GM15510 (cell line): ENCODE results near the gene MT1E.

Experiments used
- POLR2A ChIP-seq: IDR thresholded peaks from 3 replicates; pipeline ENCODE4 v1.6.1; 2011; ENCODE audit warnings: borderline replicate concordance; ENCODE audit not compliant: insufficient read length; ENCODE audit errors: extremely low read depth

Gene MT1E

DNA sequence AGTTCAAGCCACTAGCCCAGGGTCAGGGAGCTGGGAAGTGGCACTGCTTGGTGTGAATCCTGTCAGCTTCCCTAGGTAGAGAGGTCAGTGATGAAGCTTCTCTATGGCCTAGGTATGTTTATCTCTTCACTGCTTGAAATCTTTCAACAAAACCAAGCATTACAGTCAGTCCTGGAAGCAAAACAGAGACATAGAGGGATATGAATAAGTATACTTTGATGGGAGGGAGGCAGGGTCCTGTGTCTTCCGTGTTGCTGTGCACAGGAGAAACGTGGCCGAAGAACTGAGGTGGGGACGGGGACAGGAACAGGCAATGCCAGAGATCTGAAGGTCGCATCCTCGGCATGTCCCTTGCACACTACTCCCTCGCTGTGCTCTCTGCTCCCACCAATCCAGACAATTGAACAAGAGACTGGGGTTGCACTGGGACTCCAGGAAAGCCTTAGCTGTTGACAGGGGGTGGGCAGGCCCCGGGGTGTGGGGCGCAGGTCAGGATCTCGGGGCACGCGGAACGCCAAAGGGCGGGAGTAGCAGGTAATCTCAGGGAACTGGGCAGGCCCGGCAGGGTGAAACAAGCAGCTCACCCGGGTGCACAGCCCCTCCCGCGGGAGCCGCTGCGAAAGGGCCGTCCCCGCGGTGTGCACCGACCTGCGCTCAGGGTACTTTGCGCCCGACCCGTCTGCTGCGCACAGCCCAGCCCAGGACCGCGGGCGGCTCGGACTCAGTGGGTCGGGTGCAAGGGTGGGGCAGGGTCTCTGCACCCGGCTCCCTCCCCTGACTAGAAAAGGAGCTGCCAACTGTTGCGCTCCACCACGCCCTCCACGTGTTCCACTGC lies 43.6 kb downstream of the MT1E start, which contains the start of gene MT1H:
Gene MT1H, plus strand, starts transcription at position 810 of the 835 bp plus-strand sequence. CDS start 71 bp downstream, outside the sequence.
- no peak for TF ChIP-seq POLR2A

DNA sequence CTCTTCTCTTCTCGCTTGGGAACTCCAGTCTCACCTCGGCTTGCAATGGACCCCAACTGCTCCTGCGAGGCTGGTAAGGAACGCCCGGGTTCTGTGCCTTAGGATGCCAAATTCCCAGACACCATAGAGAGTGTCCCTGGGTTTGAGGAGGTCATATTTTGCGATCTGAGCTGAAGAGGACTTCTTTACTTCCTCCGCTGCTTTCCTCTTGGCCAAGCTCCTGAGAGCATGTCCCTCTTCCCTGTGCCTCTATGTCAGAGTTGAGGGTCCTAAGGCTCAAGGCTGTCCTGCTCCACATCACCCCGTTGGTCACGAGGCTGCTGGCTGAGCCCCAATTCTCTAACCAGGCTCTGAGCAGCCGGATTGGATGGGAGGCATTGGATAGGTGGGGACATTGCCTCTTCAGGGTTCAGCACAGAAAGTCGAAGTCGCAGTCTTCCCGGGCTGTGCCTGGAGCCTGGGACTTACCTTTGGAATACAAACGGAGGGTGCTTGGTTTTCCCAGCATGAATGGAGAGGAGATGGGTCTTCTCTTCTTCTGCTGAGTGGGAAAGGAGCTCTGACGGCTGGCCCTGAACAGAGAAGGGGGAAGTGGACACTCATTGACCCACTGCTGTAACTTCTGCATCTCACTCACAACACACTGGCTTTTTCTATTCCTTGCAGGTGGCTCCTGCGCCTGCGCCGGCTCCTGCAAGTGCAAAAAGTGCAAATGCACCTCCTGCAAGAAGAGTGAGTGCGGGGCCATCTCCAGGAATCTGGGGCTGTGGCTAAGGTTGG lies 44.4 kb downstream of the MT1E start:
- TF ChIP-seq POLR2A: no peak

DNA sequence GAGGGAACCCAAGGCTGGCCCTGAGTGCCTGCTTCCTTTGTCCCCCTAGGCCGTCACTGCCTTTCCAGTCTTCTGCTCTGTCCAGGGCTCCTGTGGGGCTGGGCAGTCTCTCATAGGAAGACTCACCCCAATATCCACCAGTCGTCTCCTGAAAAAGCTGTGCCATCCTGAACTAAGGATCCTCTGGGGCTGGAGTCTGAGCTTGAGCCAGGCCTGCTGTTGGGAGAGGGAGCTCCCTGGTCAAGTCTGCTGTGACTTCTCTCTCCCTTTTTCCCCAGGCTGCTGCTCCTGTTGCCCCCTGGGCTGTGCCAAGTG lies 45.0 kb downstream of the MT1E start:
- TF ChIP-seq POLR2A: no peak

DNA sequence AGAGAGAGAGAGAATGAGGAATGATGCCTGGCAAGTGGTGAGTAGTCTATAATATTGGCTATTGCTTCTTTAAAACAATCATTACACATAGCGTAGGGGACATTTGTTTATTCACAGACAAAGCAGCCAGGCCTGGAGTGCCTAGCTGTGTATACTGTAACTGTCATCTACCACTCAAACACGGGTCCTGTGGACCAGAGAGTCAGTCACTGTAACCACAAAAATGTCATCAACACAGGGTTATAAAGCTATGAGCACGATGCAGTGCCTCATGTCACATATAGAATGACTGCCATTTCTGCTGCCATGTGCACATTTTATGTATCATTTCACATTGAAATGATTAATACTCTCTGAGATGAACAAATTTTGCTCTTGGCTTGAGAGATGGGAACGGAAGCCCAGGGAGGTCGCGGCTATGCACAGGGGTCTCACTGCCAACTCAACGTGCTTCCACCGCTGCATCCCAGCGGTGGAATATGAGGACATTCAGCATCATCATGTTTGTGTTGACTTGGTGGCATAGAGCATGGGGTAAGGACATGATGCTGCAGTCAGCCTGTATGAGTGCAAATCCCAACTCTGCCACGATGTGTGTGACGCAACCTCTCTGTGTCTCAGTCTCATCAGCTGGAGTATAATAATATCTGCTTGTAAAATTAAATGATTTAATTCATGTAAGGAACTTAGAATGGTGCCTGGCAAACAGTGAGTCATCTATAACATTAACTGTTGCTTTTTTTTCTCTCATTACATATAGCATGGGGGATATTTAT lies 47.4 kb downstream of the MT1E start:
- TF ChIP-seq POLR2A: no peak

DNA sequence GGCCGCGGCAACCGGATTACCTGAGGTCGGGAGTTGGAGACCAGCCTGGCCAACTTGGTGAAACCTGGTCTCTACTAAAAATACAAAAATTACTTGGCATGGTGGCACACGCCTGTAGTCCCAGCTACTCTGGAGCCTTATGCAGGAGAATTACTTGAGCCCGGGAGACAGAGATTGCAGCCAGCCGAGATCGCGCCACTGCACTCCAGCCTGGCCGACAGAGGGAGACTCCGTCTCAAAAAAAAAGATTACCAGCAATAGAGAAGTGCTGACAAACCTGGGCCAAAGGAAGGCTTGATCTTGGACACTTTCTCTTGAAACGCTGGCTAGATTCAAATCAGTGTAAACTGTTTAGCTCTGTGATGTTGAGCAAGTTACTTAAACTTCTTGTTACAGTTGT lies 48.3 kb downstream of the MT1E start:
- TF ChIP-seq POLR2A: no peak

DNA sequence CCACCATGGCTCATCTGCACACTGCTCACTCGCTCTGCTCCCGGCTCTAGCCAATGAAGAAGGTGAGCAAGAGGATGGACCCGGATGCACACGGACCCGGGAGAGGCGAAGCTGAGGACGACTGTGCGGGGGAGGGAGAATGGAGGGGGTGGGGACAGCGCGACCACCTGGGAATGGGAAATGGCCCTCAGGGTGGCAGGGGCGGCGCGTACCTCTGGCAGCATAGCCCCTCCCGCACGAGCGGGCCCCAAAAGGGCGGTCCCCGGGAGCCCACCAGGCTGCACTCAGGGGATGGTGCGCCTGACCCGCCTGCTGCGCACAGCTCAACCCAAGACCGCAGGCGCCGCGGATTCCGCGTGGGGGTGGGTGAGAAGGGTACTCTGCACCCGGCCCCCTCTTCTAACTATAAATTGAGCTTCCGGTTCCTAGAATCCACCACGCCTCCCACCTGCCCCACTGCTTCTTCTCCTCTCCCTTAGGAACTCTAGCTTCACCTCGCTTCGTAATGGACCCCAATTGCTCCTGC lies 50.2 kb downstream of the MT1E start:
- TF ChIP-seq POLR2A: no peak
